ENCODE data around the gene RAP1A. TPM values are rescaled to one million over a fixed set of nuclear protein-coding genes. Genes with fewer than 3 reads are reported as not detected.

RAP1A gene
- total RNA-seq, 1 experiment from 2014 or later = 50.9 TPM

DNA sequence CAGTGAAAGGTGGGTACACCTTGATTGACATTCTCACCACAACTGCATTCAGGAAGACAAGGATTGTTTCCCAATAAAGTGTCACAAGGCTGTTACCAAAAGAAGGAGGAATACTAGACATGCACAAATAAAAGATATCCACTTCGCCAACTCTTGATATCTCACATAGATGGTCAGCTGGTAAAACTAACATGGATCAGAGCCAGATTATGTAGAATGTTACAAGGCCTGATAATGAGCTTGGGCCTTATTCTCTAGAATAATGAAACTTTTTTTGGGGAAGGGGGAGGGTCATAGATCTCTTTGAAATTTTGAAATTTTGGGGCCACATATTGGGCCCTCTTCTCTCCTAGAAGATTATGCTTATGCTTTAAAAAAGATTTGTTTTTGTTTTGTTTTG is 24.9 kb downstream of the RAP1A start:
- no peak for DNase-seq (ENCODE audit: low spot score)
- Histone ChIP-seq H3K4me3 (ENCODE audit: low read depth, low read length, poor library complexity, severe bottlenecking) (no peak overlapping the region), H3K36me3 (ENCODE audit: insufficient read depth, low read length, poor library complexity, severe bottlenecking) (no peaks in the 10 kb centered on the region), H3K27me3 (replicated peaks; ENCODE audit: insufficient read depth, low read depth, low read length, poor library complexity) (no peaks in the 10 kb centered on the region), H3K4me1 (ENCODE audit: insufficient read depth, low read length, poor library complexity, severe bottlenecking) (no peaks in the 10 kb centered on the region), H3K9me3 (ENCODE audit: low read depth, low read length, poor library complexity, severe bottlenecking) (no peaks in the 10 kb centered on the region), H3K27ac (ENCODE audit: low read depth, low read length, poor library complexity, severe bottlenecking) (no peak overlapping the region)
- TF ChIP-seq CTCF (conservative IDR thresholded peaks at IDR 0.05; ENCODE audit: low read depth, low read length) (no peak), EZH2 (IDR thresholded peaks at IDR 0.05; ENCODE audit: borderline replicate concordance, low read depth, low read length, poor library complexity, severe bottlenecking) (no peak)
- no TSS peak for BruUV-seq (replicated peaks)
- CTCF ChIA-PET = no interaction called here
- POLR2A ChIA-PET (ENCODE audit: low non-redundant PET) = no interaction called here
- intact Hi-C loops (cut with micrococcal nuclease; ENCODE audit: unreplicated experiment) = no loop called here

GRCh38 chr1:111647736-111648135 is 28.1 kb downstream of the RAP1A start:
- TF ChIP-seq EZH2 (IDR thresholded peaks at IDR 0.05; ENCODE audit: borderline replicate concordance, low read depth, low read length, poor library complexity, severe bottlenecking) (no peak), CTCF (conservative IDR thresholded peaks at IDR 0.05; ENCODE audit: low read depth, low read length) (no peak)
- Histone ChIP-seq H3K4me1 (ENCODE audit: insufficient read depth, low read length, poor library complexity, severe bottlenecking) (no peaks in the 10 kb centered on the region), H3K9me3 (ENCODE audit: low read depth, low read length, poor library complexity, severe bottlenecking) (no peaks in the 10 kb centered on the region), H3K36me3 (ENCODE audit: insufficient read depth, low read length, poor library complexity, severe bottlenecking) (no peaks in the 10 kb centered on the region), H3K27ac (ENCODE audit: low read depth, low read length, poor library complexity, severe bottlenecking) (no peak overlapping the region), H3K4me3 (ENCODE audit: low read depth, low read length, poor library complexity, severe bottlenecking) (no peak overlapping the region), H3K27me3 (replicated peaks; ENCODE audit: insufficient read depth, low read depth, low read length, poor library complexity) (no peaks in the 10 kb centered on the region)
- CTCF ChIA-PET = no interaction called here
- no TSS peak for BruUV-seq (replicated peaks)
- DNase-seq (ENCODE audit: low spot score) = no peak
- POLR2A ChIA-PET (ENCODE audit: low non-redundant PET) = no interaction called here
- intact Hi-C loops (cut with micrococcal nuclease; ENCODE audit: unreplicated experiment) = no loop called here

GRCh38 chr1:111648806-111649205 is 29.2 kb downstream of the RAP1A start:
- DNase-seq (ENCODE audit: low spot score) = no peak
- CTCF ChIA-PET = no interaction called here
- intact Hi-C loops (cut with micrococcal nuclease; ENCODE audit: unreplicated experiment) = no loop called here
- H3K27ac ChIP-seq (ENCODE audit: low read depth, low read length, poor library complexity, severe bottlenecking) = no peak overlapping the region
- no peaks in the 10 kb centered on the region for H3K36me3 ChIP-seq (ENCODE audit: insufficient read depth, low read length, poor library complexity, severe bottlenecking)
- H3K4me1 ChIP-seq (ENCODE audit: insufficient read depth, low read length, poor library complexity, severe bottlenecking) = no peaks in the 10 kb centered on the region
- H3K27me3 ChIP-seq (replicated peaks; ENCODE audit: insufficient read depth, low read depth, low read length, poor library complexity) = no peaks in the 10 kb centered on the region
- no TSS peak for BruUV-seq (replicated peaks)
- TF ChIP-seq EZH2 (IDR thresholded peaks at IDR 0.05; ENCODE audit: borderline replicate concordance, low read depth, low read length, poor library complexity, severe bottlenecking) (no peak), CTCF (conservative IDR thresholded peaks at IDR 0.05; ENCODE audit: low read depth, low read length) (no peak)
- H3K9me3 ChIP-seq (ENCODE audit: low read depth, low read length, poor library complexity, severe bottlenecking) = no peaks in the 10 kb centered on the region
- POLR2A ChIA-PET (ENCODE audit: low non-redundant PET) = no interaction called here
- no peak overlapping the region for H3K4me3 ChIP-seq (ENCODE audit: low read depth, low read length, poor library complexity, severe bottlenecking)

Data from A673 (cell line).